OCI-LY7 (cell line): Measurements from ENCODE around the gene SLC25A1. TPM values are rescaled to one million over a fixed set of nuclear protein-coding genes. Genes with fewer than 3 reads are reported as not detected.

Source experiments
- BruUV-seq: library from RNA; stranded (reverse); fragments of 400-500 nt; replicated peaks from 2 replicates; lab custom pipeline; 2021; lab: Mats Ljungman, UMichigan
- CTCF ChIA-PET: fragments of 300-600 bp; sonication (Branson Sonifier 250); formaldehyde crosslinking; loops from one replicate; lab custom pipeline; 2022; ENCODE audit warnings: antibody characterized with exemption; ENCODE audit not compliant: unreplicated experiment; lab: Charles Lee
- POLR2A ChIA-PET: fragments of 300-600 bp; sonication (Branson Sonifier 250); formaldehyde crosslinking; loops from one replicate; lab custom pipeline; 2022; ENCODE audit warnings: antibody characterized with exemption; lab: Charles Lee
- DNase-seq: peaks from one replicate; pipeline ENCODE4 v3.0.0-alpha.2; 2015; ENCODE audit warnings: low spot score
- H2AFZ ChIP-seq: fragments of 200-600 bp; sonication (generic), shearing (Covaris generic); 2 replicates; pipeline ENCODE4 v1.6.1; 2014; ENCODE audit warnings: mild to moderate bottlenecking, antibody characterized with exemption, low read length, moderate library complexity
- H3K27ac ChIP-seq: fragments of 200-600 bp; sonication (generic); 2 replicates; pipeline ENCODE4 v1.5.1; 2014; ENCODE audit warnings: mixed run types, low read depth, mild to moderate bottlenecking, moderate library complexity, low read length, inconsistent platforms; ENCODE audit not compliant: poor library complexity, severe bottlenecking
- H3K36me3 ChIP-seq: fragments of 200-600 bp; sonication (generic); 2 replicates; pipeline ENCODE4 v1.6.1; 2014; ENCODE audit warnings: mild to moderate bottlenecking, antibody characterized with exemption, low read length, moderate library complexity, mixed read lengths; ENCODE audit not compliant: insufficient read depth
- H3K4me1 ChIP-seq: fragments of 200-600 bp; sonication (generic); 2 replicates; pipeline ENCODE4 v1.5.1; 2014; ENCODE audit warnings: mild to moderate bottlenecking, low read length; ENCODE audit not compliant: insufficient read depth, poor library complexity, severe bottlenecking
- H3K4me2 ChIP-seq: fragments of 200-600 bp; sonication (generic); 2 replicates; pipeline ENCODE4 v1.6.1; 2014; ENCODE audit warnings: mild to moderate bottlenecking, low read length
- H3K4me3 ChIP-seq: fragments of 200-600 bp; sonication (generic); 2 replicates; pipeline ENCODE4 v1.5.1; 2014; ENCODE audit warnings: mild to moderate bottlenecking, low read depth, low read length; ENCODE audit not compliant: poor library complexity, severe bottlenecking
- H3K79me2 ChIP-seq: fragments of 200-600 bp; sonication (generic); 2 replicates; pipeline ENCODE4 v1.6.1; 2016; ENCODE audit warnings: low read depth, mild to moderate bottlenecking, low read length, moderate library complexity, mixed read lengths; ENCODE audit not compliant: insufficient read depth
- H3K9me2 ChIP-seq: fragments of 200-600 bp; sonication (generic); 2 replicates; pipeline ENCODE4 v1.6.1; 2016; ENCODE audit warnings: mild to moderate bottlenecking, low read length, mixed read lengths; ENCODE audit not compliant: insufficient read depth
- H3K9me3 ChIP-seq: fragments of 200-600 bp; sonication (generic); 2 replicates; pipeline ENCODE4 v1.6.1; 2014; ENCODE audit warnings: mild to moderate bottlenecking, mixed run types, low read length, mixed read lengths
- H4K20me1 ChIP-seq: fragments of 200-600 bp; sonication (generic); 2 replicates; pipeline ENCODE4 v1.6.1; 2014; ENCODE audit warnings: mild to moderate bottlenecking, antibody characterized with exemption, low read length, moderate library complexity, mixed read lengths; ENCODE audit not compliant: insufficient read depth
- EZH2phosphoT487 ChIP-seq: fragments of 200-600 bp; sonication (generic); IDR thresholded peaks from 2 replicates; pipeline ENCODE4 v1.6.1; 2018; ENCODE audit warnings: low read depth, borderline replicate concordance, mild to moderate bottlenecking, mixed run types, antibody characterized with exemption, low read length, moderate library complexity, mixed read lengths
- intact Hi-C: fragments of 100-400 bp; cut with micrococcal nuclease; formaldehyde crosslinking; loops from one replicate; pipeline ENCODE4 v1.10.0; 2022; ENCODE audit not compliant: unreplicated experiment
- total RNA-seq, 2 experiments: library from RNA; depleted of rRNA in 1 of 2; stranded (reverse); fragments of >200 nt in 1 of 2; shearing (Covaris generic) in 1 of 2; gene quantifications; 2 replicates each; pipeline ENCODE4 v1.2.3, GENCODE V29; 2014 to 2022
- TF ChIP-seq, protein P1 (sequence below): fragments of 200-600 bp; sonication (generic); conservative IDR thresholded peaks from 2 replicates; pipeline ENCODE4 v1.5.1; 2014; ENCODE audit warnings: mild to moderate bottlenecking, antibody characterized with exemption, low read length, moderate library complexity, mixed read lengths

SLC25A1 gene
- total RNA-seq, 2 experiments from 2014 or later = 59.5 to 117 TPM

DNA sequence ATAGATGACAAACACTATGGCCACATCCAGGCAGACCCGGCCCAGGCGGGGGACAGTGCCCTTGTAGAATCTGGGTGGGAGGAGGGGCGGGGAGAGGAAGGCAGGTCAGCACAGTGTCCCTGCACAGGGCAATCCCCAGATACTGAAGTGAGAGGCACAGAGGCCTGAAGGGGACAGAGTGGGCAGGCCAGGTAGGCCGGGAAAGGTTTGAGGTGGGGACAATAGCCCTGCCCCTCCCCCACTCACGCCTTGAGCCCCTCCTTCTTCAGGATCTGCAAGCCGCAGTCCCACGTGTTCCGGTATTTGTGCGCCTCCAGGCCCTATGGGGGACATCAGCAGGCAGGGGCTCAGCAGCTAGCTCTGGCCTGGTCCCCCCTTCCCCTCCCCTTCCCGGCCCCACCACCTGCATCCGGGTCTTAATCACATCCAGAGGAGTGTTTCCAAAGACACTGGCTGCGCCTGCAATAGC, 2.3 kb downstream of the SLC25A1 start:
- TF ChIP-seq, protein P1, sequence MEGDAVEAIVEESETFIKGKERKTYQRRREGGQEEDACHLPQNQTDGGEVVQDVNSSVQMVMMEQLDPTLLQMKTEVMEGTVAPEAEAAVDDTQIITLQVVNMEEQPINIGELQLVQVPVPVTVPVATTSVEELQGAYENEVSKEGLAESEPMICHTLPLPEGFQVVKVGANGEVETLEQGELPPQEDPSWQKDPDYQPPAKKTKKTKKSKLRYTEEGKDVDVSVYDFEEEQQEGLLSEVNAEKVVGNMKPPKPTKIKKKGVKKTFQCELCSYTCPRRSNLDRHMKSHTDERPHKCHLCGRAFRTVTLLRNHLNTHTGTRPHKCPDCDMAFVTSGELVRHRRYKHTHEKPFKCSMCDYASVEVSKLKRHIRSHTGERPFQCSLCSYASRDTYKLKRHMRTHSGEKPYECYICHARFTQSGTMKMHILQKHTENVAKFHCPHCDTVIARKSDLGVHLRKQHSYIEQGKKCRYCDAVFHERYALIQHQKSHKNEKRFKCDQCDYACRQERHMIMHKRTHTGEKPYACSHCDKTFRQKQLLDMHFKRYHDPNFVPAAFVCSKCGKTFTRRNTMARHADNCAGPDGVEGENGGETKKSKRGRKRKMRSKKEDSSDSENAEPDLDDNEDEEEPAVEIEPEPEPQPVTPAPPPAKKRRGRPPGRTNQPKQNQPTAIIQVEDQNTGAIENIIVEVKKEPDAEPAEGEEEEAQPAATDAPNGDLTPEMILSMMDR = no peak
- TF ChIP-seq EZH2phosphoT487 = no peak
- Histone ChIP-seq H3K4me1 (peaks cover 60% of the 10 kb centered on the region), H3K27ac (peak overlapping the region; percentile 4), H3K4me3 (no peak overlapping the region), H4K20me1 (0 out of 2 replicates have a peak, but pooled peaks cover 5% of the 10 kb centered on the region), H3K9me2 (no peaks in the 10 kb centered on the region), H3K4me2 (peak overlapping the region; percentile 96), H3K36me3 (peaks cover 22% of the 10 kb centered on the region; the same call in 1 of the 2 replicates), H2AFZ (no peak overlapping the region), H3K79me2 (peaks cover 48% of the 10 kb centered on the region), H3K9me3 (no peaks in the 10 kb centered on the region)
- ChIA-PET CTCF (no interaction called here), POLR2A (no interaction called here)
- no TSS peak for BruUV-seq
- intact Hi-C loops = loop anchor here (5.0 kb wide), 3 partner anchors 116 to 271 kb away; partner anchors contain the start of genes C22orf39, CLTCL1, HIRA and MRPL40
- DNase-seq = no peak

DNA sequence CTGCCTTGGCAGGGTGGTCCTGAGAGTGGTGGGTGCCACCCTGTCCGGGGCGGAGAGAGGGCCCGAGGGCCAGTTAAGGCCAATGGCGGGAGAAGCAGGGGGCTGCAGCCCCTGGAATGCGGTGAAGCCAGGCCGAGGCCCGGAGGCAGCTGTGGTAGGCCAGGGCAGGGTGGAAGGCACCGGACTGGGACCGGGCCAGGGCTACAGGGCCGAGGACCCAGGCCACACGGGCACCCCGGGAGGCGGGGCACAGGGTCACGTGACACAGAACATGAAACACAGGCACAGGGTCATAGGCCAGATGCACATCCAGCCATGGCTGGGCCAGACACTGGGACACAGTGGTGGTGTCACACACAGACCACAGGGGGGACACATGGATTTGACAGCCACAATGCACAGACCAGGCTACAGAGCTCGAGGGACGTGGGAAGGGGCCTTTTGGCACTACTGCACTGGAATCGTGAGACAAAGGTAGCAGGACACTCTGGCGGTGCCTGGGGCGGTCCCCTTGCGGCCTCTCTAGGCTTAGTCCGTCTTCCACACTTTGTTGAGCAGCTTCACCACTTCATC, 2.8 kb downstream of the SLC25A1 start:
- Histone ChIP-seq H3K4me3 (no peak overlapping the region), H3K4me2 (peak overlapping the region; percentile 96; the same call in 1 of the 2 replicates), H3K9me3 (no peaks in the 10 kb centered on the region), H3K9me2 (no peaks in the 10 kb centered on the region), H3K27ac (peak overlapping the region; percentile 4), H3K36me3 (peaks cover 22% of the 10 kb centered on the region; the same call in 1 of the 2 replicates), H3K79me2 (peaks cover 48% of the 10 kb centered on the region), H2AFZ (no peak overlapping the region), H3K4me1 (peaks cover 61% of the 10 kb centered on the region), H4K20me1 (0 out of 2 replicates have a peak, but pooled peaks cover 5% of the 10 kb centered on the region)
- intact Hi-C loops = loop anchor here (5.0 kb wide), 3 partner anchors 117 to 272 kb away; partner anchors contain the start of genes C22orf39, CLTCL1, HIRA and MRPL40
- POLR2A ChIA-PET = interaction anchor here (0.6 kb wide), 1 partner anchor 57 kb away, joined by 8 read pairs; no protein-coding TSS in a partner anchor
- no peak for TF ChIP-seq EZH2phosphoT487
- TF ChIP-seq, protein P1 = no peak
- CTCF ChIA-PET = no interaction called here
- DNase-seq = no peak
- TSS peak; percentile 82 for BruUV-seq
